Calu3 (cell line): ENCODE measurements around the gene CYP2W1. TPM values are rescaled to one million over a fixed set of nuclear protein-coding genes. Genes with fewer than 3 reads are reported as not detected.

Experiments
- BruUV-seq: library from RNA; stranded (reverse); fragments of 400-500 nt; replicated peaks from 2 replicates; lab custom pipeline; 2021; lab: Mats Ljungman, UMichigan
- CTCF ChIA-PET: fragments of 300-600 bp; sonication (Branson Sonifier 250); formaldehyde crosslinking; loops from one replicate; lab custom pipeline; 2022; ENCODE audit warnings: antibody characterized with exemption; lab: Charles Lee
- DNase-seq: peaks from one replicate; pipeline ENCODE4 v3.0.0; 2022
- H3K27ac Mint-ChIP-seq: one replicate; pipeline ENCODE4 v1.8.0; 2022; ENCODE audit warnings: mixed read lengths; ENCODE audit not compliant: unreplicated experiment
- H3K27me3 Mint-ChIP-seq: one replicate; pipeline ENCODE4 v1.8.0; 2022; ENCODE audit warnings: mixed read lengths; ENCODE audit not compliant: unreplicated experiment
- H3K36me3 Mint-ChIP-seq: one replicate; pipeline ENCODE4 v1.8.0; 2022; ENCODE audit warnings: mild to moderate bottlenecking, moderate library complexity, mixed read lengths; ENCODE audit not compliant: insufficient read depth, unreplicated experiment
- H3K4me1 Mint-ChIP-seq: one replicate; pipeline ENCODE4 v1.8.0; 2022; ENCODE audit warnings: mild to moderate bottlenecking, low read depth, mixed read lengths; ENCODE audit not compliant: unreplicated experiment
- H3K4me3 Mint-ChIP-seq: one replicate; pipeline ENCODE4 v1.8.0; 2022; ENCODE audit warnings: mild to moderate bottlenecking, low read depth, moderate library complexity, mixed read lengths; ENCODE audit not compliant: unreplicated experiment
- H3K9me3 Mint-ChIP-seq: one replicate; pipeline ENCODE4 v1.8.0; 2022; ENCODE audit warnings: low read depth, mixed read lengths; ENCODE audit not compliant: unreplicated experiment
- intact Hi-C: fragments of 100-400 bp; cut with micrococcal nuclease; formaldehyde crosslinking; loops from one replicate; pipeline ENCODE4 v1.10.0; 2022; ENCODE audit not compliant: unreplicated experiment
- total RNA-seq: library from RNA; stranded (reverse); gene quantifications from 2 replicates; pipeline ENCODE4 v1.2.3, GENCODE V29; 2022
- TF ChIP-seq, protein P1 (sequence below): fragments of 200-600 bp; IDR thresholded peaks from one replicate; pipeline ENCODE4 v1.8.0; 2022; ENCODE audit warnings: antibody characterized with exemption; ENCODE audit not compliant: unreplicated experiment

The CYP2W1 gene
- total RNA-seq, 1 experiment from 2014 or later = 0.71 TPM

DNA sequence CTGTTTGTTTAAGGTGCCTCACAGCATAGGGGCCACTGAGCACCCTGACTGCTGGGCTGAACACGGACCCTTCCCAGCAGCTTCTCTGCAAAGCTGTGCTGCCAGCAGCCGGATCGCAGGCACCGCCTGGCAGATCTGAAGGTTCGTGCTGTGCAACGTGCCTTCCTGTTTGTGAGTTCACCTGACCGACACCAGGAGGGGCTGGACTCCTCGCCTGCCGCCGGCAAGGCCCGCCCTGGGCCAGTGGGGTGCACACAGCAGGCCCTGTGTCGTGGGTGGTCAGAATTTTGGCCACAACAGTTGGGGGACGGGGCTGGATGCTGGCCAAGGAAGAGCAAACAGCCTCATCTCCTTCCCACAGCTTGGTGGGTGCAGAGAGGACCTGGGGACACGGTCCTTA is 12.6 kb downstream of the CYP2W1 start:
- peaks cover 9% of the 10 kb centered on the region for H3K4me1 Mint-ChIP-seq
- H3K27ac Mint-ChIP-seq = no peak overlapping the region
- CTCF ChIA-PET = interaction anchor here (4.4 kb wide), 1 partner anchor 71 kb away, joined by 153 read pairs; no protein-coding TSS in a partner anchor
- intact Hi-C loops = no loop called here
- H3K27me3 Mint-ChIP-seq = no peaks in the 10 kb centered on the region
- H3K36me3 Mint-ChIP-seq = peaks cover 58% of the 10 kb centered on the region
- no peak overlapping the region for H3K4me3 Mint-ChIP-seq
- BruUV-seq = no TSS peak
- H3K9me3 Mint-ChIP-seq = no peaks in the 10 kb centered on the region
- TF ChIP-seq, protein P1, sequence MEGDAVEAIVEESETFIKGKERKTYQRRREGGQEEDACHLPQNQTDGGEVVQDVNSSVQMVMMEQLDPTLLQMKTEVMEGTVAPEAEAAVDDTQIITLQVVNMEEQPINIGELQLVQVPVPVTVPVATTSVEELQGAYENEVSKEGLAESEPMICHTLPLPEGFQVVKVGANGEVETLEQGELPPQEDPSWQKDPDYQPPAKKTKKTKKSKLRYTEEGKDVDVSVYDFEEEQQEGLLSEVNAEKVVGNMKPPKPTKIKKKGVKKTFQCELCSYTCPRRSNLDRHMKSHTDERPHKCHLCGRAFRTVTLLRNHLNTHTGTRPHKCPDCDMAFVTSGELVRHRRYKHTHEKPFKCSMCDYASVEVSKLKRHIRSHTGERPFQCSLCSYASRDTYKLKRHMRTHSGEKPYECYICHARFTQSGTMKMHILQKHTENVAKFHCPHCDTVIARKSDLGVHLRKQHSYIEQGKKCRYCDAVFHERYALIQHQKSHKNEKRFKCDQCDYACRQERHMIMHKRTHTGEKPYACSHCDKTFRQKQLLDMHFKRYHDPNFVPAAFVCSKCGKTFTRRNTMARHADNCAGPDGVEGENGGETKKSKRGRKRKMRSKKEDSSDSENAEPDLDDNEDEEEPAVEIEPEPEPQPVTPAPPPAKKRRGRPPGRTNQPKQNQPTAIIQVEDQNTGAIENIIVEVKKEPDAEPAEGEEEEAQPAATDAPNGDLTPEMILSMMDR = no peak
- no peak for DNase-seq

DNA sequence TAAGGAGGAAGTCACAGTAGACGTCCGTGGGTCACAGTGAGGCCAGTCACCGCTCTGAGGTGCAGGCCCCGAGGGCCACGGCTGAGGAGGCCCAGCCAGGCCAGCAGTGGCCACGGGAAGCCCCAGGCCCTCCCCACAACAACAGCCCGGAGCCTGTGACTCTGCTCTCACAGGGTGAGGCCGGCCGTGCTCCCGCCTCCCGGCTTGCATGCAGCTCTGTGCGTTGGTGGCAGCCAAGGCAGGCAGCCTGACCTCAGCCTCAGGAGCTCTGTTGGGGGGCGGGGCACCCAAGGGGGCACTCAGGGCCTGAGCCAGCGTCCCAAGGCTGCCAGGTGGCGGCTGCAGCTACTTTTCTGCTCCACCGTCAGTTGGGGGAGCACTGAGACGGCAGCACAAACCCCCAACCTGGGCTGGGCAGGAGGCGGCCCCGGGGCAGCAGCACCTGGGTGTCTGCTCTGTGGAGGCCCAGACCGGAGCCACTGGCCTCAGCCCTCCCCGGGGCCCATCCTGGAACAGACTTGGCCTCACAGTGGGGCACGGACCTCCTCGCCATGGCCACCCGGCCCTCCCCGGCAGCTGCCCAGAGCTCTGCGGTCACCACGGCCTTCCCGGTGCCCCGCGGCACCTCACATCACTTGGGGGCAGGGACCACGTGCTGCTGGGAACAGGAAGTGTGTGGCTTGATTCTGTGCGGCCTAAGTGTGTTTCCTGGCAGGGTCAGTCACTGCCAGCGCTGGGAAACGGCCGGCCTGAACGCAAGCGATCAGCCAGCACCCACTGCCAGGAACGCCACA is 13.3 kb downstream of the CYP2W1 start:
- Mint-ChIP-seq H3K27me3 (no peaks in the 10 kb centered on the region), H3K4me3 (no peak overlapping the region), H3K4me1 (peaks cover 9% of the 10 kb centered on the region), H3K9me3 (no peaks in the 10 kb centered on the region), H3K36me3 (peaks cover 65% of the 10 kb centered on the region), H3K27ac (no peak overlapping the region)
- no peak for DNase-seq
- CTCF ChIA-PET = interaction anchor here (4.4 kb wide), 1 partner anchor 70 kb away, joined by 153 read pairs; no protein-coding TSS in a partner anchor
- intact Hi-C loops = no loop called here
- TF ChIP-seq, protein P1 = peak; percentile 11
- BruUV-seq = no TSS peak

DNA sequence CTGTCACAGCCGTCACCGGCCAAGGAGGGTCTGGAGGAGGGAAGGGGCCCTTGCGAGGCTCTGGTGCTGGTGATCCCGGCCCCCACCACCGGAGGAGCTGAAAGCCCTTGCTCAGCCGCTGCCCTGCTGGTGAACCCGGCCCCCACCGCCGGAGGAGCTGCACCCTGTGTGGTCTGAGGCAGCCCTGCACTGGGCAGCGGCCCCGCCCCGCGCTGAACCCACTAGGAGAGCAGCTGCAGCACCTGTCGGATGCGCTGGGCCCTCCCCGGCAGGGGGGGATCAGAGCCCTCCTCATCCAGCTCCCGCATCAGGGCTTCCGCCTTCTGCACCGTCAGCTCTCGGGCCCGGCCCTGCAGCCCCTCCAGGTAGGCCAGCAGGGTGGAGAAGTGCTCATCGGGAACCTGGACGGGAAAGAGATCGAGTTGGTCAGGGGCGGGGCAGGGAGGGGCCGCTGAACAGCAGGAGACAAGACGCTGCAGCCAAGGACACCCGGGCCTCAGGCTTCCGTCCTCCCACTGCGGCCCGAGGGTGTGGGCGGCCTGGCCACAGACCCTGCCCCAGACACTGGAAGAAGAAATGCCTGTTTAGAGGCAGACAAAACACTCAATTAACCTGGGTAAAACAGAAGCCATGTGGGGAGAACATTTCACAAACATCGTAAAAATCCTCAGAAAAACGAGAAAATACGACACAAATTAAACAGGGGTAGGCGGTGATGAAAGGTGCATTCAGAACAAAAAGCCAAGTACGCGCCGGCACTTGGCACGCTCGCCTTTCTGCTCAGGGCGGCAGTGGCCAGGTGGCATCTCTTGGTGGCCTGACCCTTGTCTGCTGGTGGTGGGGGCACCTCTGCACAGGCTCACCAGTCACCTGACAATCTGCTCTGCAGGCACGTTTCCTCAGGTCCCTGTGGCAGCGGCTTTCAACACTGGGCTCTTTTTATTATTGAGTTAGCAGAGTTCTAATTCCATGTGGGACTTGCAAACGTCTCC is 14.7 kb downstream of the CYP2W1 start:
- CTCF ChIA-PET = interaction anchor here (0.6 to 1.1 kb wide), 2 partner anchors 68 to 335 kb away, joined by 3 to 4 read pairs; no protein-coding TSS in a partner anchor
- H3K27ac Mint-ChIP-seq = no peak overlapping the region
- H3K36me3 Mint-ChIP-seq = peaks cover 59% of the 10 kb centered on the region
- no peaks in the 10 kb centered on the region for H3K27me3 Mint-ChIP-seq
- DNase-seq = no peak
- TF ChIP-seq, protein P1 = no peak
- intact Hi-C loops = no loop called here
- no TSS peak for BruUV-seq
- H3K4me1 Mint-ChIP-seq = peaks cover 8% of the 10 kb centered on the region
- H3K4me3 Mint-ChIP-seq = no peak overlapping the region
- H3K9me3 Mint-ChIP-seq = no peaks in the 10 kb centered on the region

DNA sequence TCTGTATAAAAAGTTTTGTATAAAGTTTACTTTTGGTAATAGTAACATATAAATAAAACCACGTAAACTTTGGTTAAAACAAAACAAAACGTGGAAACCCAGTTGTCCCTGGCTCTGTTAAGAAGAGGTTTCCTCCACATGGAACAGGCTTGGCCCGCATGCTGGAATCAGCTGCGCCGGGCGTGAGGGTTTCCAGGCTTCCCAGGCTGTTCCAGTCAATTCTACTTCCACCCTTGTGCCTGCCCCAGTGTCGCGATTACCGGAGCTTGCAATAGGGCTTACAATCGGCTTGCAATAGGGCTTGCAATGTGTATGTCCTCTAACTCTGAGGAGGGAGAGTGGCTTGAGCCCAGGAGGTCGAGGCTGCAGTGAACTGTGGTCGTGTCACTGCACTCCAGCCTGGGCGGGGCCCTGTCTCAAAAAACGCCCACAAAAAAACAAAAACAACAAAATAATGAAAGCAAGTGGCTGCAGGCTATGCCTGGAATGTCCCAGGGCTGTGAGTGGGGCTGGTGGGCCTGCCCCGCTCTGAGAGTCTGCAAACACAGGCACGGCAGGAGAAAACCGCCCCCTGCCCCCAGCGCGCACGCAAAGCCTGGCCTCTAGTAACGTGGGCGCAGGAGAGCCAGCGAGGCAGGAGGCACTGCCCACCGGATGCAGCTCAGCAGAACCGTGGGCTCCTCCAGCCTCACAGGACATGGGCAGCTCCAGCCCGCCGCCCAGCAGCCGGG is 16.3 kb downstream of the CYP2W1 start:
- CTCF ChIA-PET = no interaction called here
- intact Hi-C loops = no loop called here
- no TSS peak for BruUV-seq
- TF ChIP-seq, protein P1 = no peak
- H3K4me3 Mint-ChIP-seq = no peak overlapping the region
- H3K9me3 Mint-ChIP-seq = no peaks in the 10 kb centered on the region
- H3K36me3 Mint-ChIP-seq = peaks cover 51% of the 10 kb centered on the region
- no peak overlapping the region for H3K27ac Mint-ChIP-seq
- H3K27me3 Mint-ChIP-seq = no peaks in the 10 kb centered on the region
- DNase-seq = no peak
- no peaks in the 10 kb centered on the region for H3K4me1 Mint-ChIP-seq
